H9 (cell line): ENCODE data around the gene RAB31. TPM values are rescaled to one million over a fixed set of nuclear protein-coding genes. Genes with fewer than 3 reads are reported as not detected.
A peak's percentile ranks its signal among the peaks of the same experiment; 100 is the strongest.

ENCODE experiments used
- DNase-seq: peaks from one replicate; pipeline ENCODE4 v3.0.0-alpha.2; 2017
- H2AFZ ChIP-seq: one replicate; pipeline ENCODE4 v1.6.1; 2013; ENCODE audit warnings: mild to moderate bottlenecking, low read length, control low read depth, moderate library complexity
- H2AK5ac ChIP-seq: 2 replicates; pipeline ENCODE4 v1.6.1; 2013; ENCODE audit warnings: low read length, control low read depth, mixed read lengths; ENCODE audit not compliant: insufficient read length
- H2BK120ac ChIP-seq: one replicate; pipeline ENCODE4 v1.6.1; 2013; ENCODE audit warnings: low read depth, mild to moderate bottlenecking, low read length, control low read depth, inconsistent platforms; ENCODE audit not compliant: poor library complexity, severe bottlenecking
- H2BK12ac ChIP-seq: 2 replicates; pipeline ENCODE4 v1.6.1; 2013; ENCODE audit warnings: low read length, control low read depth, mixed read lengths, low read depth; ENCODE audit not compliant: insufficient read length
- H2BK15ac ChIP-seq: 2 replicates; pipeline ENCODE4 v1.6.1; 2013; ENCODE audit warnings: low read depth, low read length, control low read depth
- H2BK20ac ChIP-seq: one replicate; pipeline ENCODE4 v1.6.1; 2013; ENCODE audit warnings: low read depth, mild to moderate bottlenecking, low read length, control low read depth, inconsistent platforms; ENCODE audit not compliant: poor library complexity, severe bottlenecking
- H2BK5ac ChIP-seq: 2 replicates; pipeline ENCODE4 v1.6.1; 2013; ENCODE audit warnings: low read length, control low read depth, mixed read lengths; ENCODE audit not compliant: insufficient read length
- H3K14ac ChIP-seq: 2 replicates; pipeline ENCODE4 v1.6.1; 2013; ENCODE audit warnings: low read length, control low read depth; ENCODE audit not compliant: insufficient read depth
- H3K18ac ChIP-seq: 2 replicates; pipeline ENCODE4 v1.6.1; 2013; ENCODE audit warnings: low read depth, mild to moderate bottlenecking, mixed read lengths, low read length, control low read depth; ENCODE audit not compliant: insufficient read length
- H3K23ac ChIP-seq: 2 replicates; pipeline ENCODE4 v1.6.1; 2013; ENCODE audit warnings: low read length, control low read depth, mixed read lengths, low read depth; ENCODE audit not compliant: insufficient read length
- H3K23me2 ChIP-seq: 2 replicates; pipeline ENCODE4 v1.6.1; 2013; ENCODE audit warnings: low read depth, mild to moderate bottlenecking, mixed read lengths, low read length, control low read depth; ENCODE audit not compliant: insufficient read length, poor library complexity, severe bottlenecking
- H3K27ac ChIP-seq: 2 replicates; pipeline ENCODE4 v1.5.1; 2013; ENCODE audit warnings: low read length, control low read depth, mixed read lengths, low read depth; ENCODE audit not compliant: insufficient read length
- H3K27me3 ChIP-seq: 2 replicates; pipeline ENCODE4 v1.6.1; 2013; ENCODE audit warnings: low read length, control low read depth, inconsistent platforms; ENCODE audit not compliant: insufficient read depth
- H3K4ac ChIP-seq: 2 replicates; pipeline ENCODE4 v1.6.1; 2013; ENCODE audit warnings: low read depth, mild to moderate bottlenecking, control low read depth, inconsistent platforms, low read length, moderate library complexity
- H3K4me1 ChIP-seq: 2 replicates; pipeline ENCODE4 v1.6.1; 2013; ENCODE audit warnings: low read length, control low read depth, inconsistent platforms; ENCODE audit not compliant: insufficient read depth
- H3K4me2 ChIP-seq: 2 replicates; pipeline ENCODE4 v1.6.1; 2013; ENCODE audit warnings: low read length, control low read depth, mixed read lengths; ENCODE audit not compliant: insufficient read length, insufficient read depth
- H3K56ac ChIP-seq: 2 replicates; pipeline ENCODE4 v1.6.1; 2013; ENCODE audit warnings: low read depth, mild to moderate bottlenecking, mixed read lengths, low read length, control low read depth; ENCODE audit not compliant: insufficient read length
- H3K79me1 ChIP-seq: 2 replicates; pipeline ENCODE4 v1.6.1; 2013; ENCODE audit warnings: low read depth, mild to moderate bottlenecking, moderate library complexity, low read length, control low read depth, inconsistent platforms; ENCODE audit not compliant: insufficient read depth, poor library complexity, severe bottlenecking
- H3K79me2 ChIP-seq: 2 replicates; pipeline ENCODE4 v1.6.1; 2013; ENCODE audit warnings: low read length, control low read depth, inconsistent platforms; ENCODE audit not compliant: insufficient read depth
- H3K9ac ChIP-seq: 2 replicates; pipeline ENCODE4 v1.6.1; 2013; ENCODE audit warnings: low read length, control low read depth, mixed read lengths; ENCODE audit not compliant: insufficient read length; ENCODE audit errors: extremely low read depth
- H3K9me3 ChIP-seq: one replicate; pipeline ENCODE4 v1.6.1; 2013; ENCODE audit warnings: low read depth, low read length, inconsistent platforms; ENCODE audit not compliant: control insufficient read depth
- H3T11ph ChIP-seq: one replicate; pipeline ENCODE4 v1.6.1; 2013; ENCODE audit warnings: mild to moderate bottlenecking, low read length, control low read depth, inconsistent platforms
- H4K20me1 ChIP-seq: one replicate; pipeline ENCODE4 v1.6.1; 2013; ENCODE audit not compliant: control insufficient read depth, insufficient read length, insufficient read depth
- H4K5ac ChIP-seq: 2 replicates; pipeline ENCODE4 v1.6.1; 2013; ENCODE audit warnings: low read depth, mild to moderate bottlenecking, mixed read lengths, low read length, control low read depth; ENCODE audit not compliant: insufficient read length
- H4K8ac ChIP-seq: replicated peaks from 2 replicates; pipeline ENCODE4 v1.6.1; 2013; ENCODE audit warnings: low read length, control low read depth, mixed read lengths, low read depth; ENCODE audit not compliant: insufficient read length
- H4K91ac ChIP-seq: 2 replicates; pipeline ENCODE4 v1.6.1; 2013; ENCODE audit warnings: low read depth, mild to moderate bottlenecking, moderate library complexity, mixed read lengths, low read length, control low read depth; ENCODE audit not compliant: insufficient read length
- H3K27ac Mint-ChIP-seq, 3 experiments: 2 replicates in 2 of 3; 3 replicates in 1 of 3; pipeline ENCODE4 v1.8.0; 2020 to 2021; ENCODE audit warnings: mixed read lengths in 3 of 3, mild to moderate bottlenecking in 1 of 3, moderate library complexity in 1 of 3
- H3K27me3 Mint-ChIP-seq: 2 replicates; pipeline ENCODE4 v1.8.0; 2021; ENCODE audit warnings: low read depth, mild to moderate bottlenecking, moderate library complexity, mixed read lengths
- H3K36me3 Mint-ChIP-seq, 3 experiments: 2 replicates in 2 of 3; 3 replicates in 1 of 3; pipeline ENCODE4 v1.8.0; 2020 to 2021; ENCODE audit warnings: low read depth in 3 of 3, mixed read lengths in 3 of 3; ENCODE audit not compliant: insufficient read depth in 1 of 3
- H3K4me1 Mint-ChIP-seq, 2 experiments: 2 replicates each; pipeline ENCODE4 v1.8.0; 2020; ENCODE audit warnings: mixed read lengths in 2 of 2
- H3K4me3 Mint-ChIP-seq, 2 experiments: 2 replicates in 1 of 2; 3 replicates in 1 of 2; pipeline ENCODE4 v1.8.0; 2020 to 2021; ENCODE audit warnings: mild to moderate bottlenecking in 2 of 2, mixed read lengths in 2 of 2, moderate library complexity in 1 of 2
- H3K9me3 Mint-ChIP-seq, 2 experiments: 2 replicates in 1 of 2; 3 replicates in 1 of 2; pipeline ENCODE4 v1.8.0; 2020; ENCODE audit warnings: mild to moderate bottlenecking in 2 of 2, mixed read lengths in 2 of 2, moderate library complexity in 1 of 2
- CTCF ChIP-seq: fragments of 200-600 bp; sonication (generic); conservative IDR thresholded peaks from 3 replicates; pipeline ENCODE4 v1.8.0; 2021; ENCODE audit warnings: antibody characterized with exemption, mild to moderate bottlenecking
- WGBS: extraction: QIAGEN DNeasy Blood & Tissue Kit; methylation state at CpG from one replicate; pipeline ENCODE4 v1.1.7; 2013; ENCODE audit warnings: missing lambda C conversion rate, low lambda C conversion rate, mixed read lengths; ENCODE audit not compliant: insufficient read length; ENCODE audit errors: extremely low coverage; 5-methylcytosine and 5-hydroxymethylcytosine counted together
- total RNA-seq: library from RNA; stranded (reverse); gene quantifications from 2 replicates; pipeline ENCODE4 v1.2.1, GENCODE V29; 2021

Gene RAB31
- total RNA-seq, 1 experiment from 2014 or later = 22.4 TPM

GRCh38 chr18:9838144-9838877 lies 130.2 kb downstream of the RAB31 start:
- H3K27me3 ChIP-seq = no peaks in the 10 kb centered on the region; the same call in 1 of the 2 replicates
- peak overlapping the region; percentile 84 to 99 (median 95) for H3K27ac Mint-ChIP-seq
- H4K5ac ChIP-seq = peak overlapping the region; percentile 58
- H2BK12ac ChIP-seq = peak overlapping the region; percentile 41
- H3K23ac ChIP-seq = no peak overlapping the region
- H3K79me2 ChIP-seq = no peaks in the 10 kb centered on the region
- H3K14ac ChIP-seq = peak overlapping the region; percentile 28; the same call in 1 of the 2 replicates
- peak overlapping the region; percentile 1 for H3K27ac ChIP-seq
- H2BK15ac ChIP-seq = no peak overlapping the region
- peaks cover 0 to 5% (median 0%) of the 10 kb centered on the region in 3 experiments; a peak in 4 of 7 replicates for H3K36me3 Mint-ChIP-seq
- H3K9ac ChIP-seq = no peak overlapping the region
- H3T11ph ChIP-seq = peak overlapping the region; percentile 77
- H2BK20ac ChIP-seq = peak overlapping the region; percentile 12
- H2BK5ac ChIP-seq = peak overlapping the region; percentile 0
- peak overlapping the region; percentile 85 for H3K4ac ChIP-seq
- H4K91ac ChIP-seq = peak overlapping the region; percentile 83
- no peaks in the 10 kb centered on the region for H3K9me3 Mint-ChIP-seq
- H3K4me2 ChIP-seq = no peak overlapping the region
- peak; percentile 88 for DNase-seq
- WGBS = no CpG with 5 or more reads among the region's 10 CpGs
- no peak overlapping the region for H2AK5ac ChIP-seq
- no peaks in the 10 kb centered on the region for H4K20me1 ChIP-seq
- H3K27me3 Mint-ChIP-seq = 0 out of 2 replicates have a peak, but pooled peaks cover 2% of the 10 kb centered on the region
- no peaks in the 10 kb centered on the region for H3K23me2 ChIP-seq
- peak overlapping the region in 1 of 2 experiments; percentile 13; a peak in 2 of 5 replicates for H3K4me3 Mint-ChIP-seq
- H2AFZ ChIP-seq = no peak overlapping the region
- peaks cover 18% of the 10 kb centered on the region; the same call in 1 of the 2 replicates for H3K4me1 ChIP-seq
- H3K18ac ChIP-seq = peak overlapping the region; percentile 80
- H3K9me3 ChIP-seq = no peaks in the 10 kb centered on the region
- no peak for TF ChIP-seq CTCF
- no peak overlapping the region for H4K8ac ChIP-seq
- H2BK120ac ChIP-seq = peak overlapping the region; percentile 82
- peaks cover 51 to 54% of the 10 kb centered on the region in 2 experiments for H3K4me1 Mint-ChIP-seq
- no peak overlapping the region for H3K56ac ChIP-seq
- H3K79me1 ChIP-seq = no peaks in the 10 kb centered on the region
